GM19467 (cell line): ENCODE measurements around the gene R3HDM2.

ENCODE experiments used
- ATAC-seq: cut with Tn5 transposase; IDR thresholded peaks from one replicate; pipeline ENCODE4 v1.9.1; 2021; ENCODE audit warnings: mild to moderate bottlenecking, moderate library complexity; ENCODE audit not compliant: unreplicated experiment

The R3HDM2 gene

GRCh38 chr12:57208631-57209282 lies 222.1 kb downstream of the R3HDM2 start:
- no peak for ATAC-seq

- no peak for ATAC-seq
Measured at GRCh38 chr12:57207731-57208630, 222.9 kb downstream of the R3HDM2 start.

DNA sequence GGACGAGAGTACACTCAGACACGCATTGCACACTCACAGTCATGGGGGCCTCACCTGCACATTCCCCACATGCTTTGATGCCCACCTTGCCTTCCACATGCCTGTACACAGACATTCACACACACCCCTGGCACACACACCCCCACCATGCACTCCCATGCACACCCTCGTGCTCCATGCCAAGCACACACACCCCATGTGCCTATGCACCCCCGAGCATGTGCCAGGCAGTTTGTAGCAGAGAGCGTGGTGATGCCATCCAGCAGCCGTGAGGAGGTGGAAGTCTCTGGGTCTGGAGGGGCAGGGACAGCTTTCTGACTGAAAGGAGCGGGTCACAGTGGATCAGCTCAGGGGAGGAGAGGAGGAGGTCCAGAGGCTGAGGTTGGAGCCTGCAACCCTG lies 224.9 kb downstream of the R3HDM2 start:
- no peak for ATAC-seq

DNA sequence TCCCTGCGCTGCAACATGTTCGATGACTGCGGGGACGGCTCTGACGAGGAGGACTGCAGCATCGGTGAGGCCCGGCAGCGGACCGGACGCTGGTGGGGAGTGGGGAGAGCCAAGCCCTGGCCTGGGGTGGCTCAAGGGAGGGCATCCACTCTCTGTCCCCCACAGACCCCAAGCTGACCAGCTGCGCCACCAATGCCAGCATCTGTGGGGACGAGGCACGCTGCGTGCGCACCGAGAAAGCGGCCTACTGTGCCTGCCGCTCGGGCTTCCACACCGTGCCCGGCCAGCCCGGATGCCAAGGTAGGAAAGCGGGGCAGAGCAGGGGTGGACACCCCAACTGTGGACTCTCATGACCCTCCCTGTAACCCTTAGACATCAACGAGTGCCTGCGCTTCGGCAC lies 225.7 kb downstream of the R3HDM2 start:
- ATAC-seq, result no peak

DNA sequence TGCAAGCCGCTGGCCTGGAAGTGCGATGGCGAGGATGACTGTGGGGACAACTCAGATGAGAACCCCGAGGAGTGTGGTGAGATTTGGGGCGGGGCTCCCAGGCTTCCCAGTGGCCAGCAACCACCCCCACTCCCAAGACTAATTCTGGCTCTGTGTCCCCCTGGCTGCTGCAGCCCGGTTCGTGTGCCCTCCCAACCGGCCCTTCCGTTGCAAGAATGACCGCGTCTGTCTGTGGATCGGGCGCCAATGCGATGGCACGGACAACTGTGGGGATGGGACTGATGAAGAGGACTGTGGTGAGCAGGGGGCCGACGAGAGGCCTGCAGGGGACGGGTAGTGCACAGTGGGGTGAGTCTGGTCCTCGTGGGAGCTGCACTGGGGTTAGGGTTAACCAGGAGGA lies 226.4 kb downstream of the R3HDM2 start:
- no peak for ATAC-seq

- ATAC-seq, result no peak
Measured at GRCh38 chr12:57203791-57204190, 227.1 kb downstream of the R3HDM2 start.
